Stomach (tissue), 4 donors: ENCODE results near the gene CFHR4.

ENCODE experiments used
- CTCF ChIP-seq, 7 experiments: fragments of 450-650 bp in 4 of 7; fragments of 200-600 bp in 3 of 7; sonication (generic) in 3 of 7; IDR thresholded peaks; one replicate each; pipeline ENCODE4 v1.5.1; 2016 to 2019; ENCODE audit warnings: antibody characterized with exemption in 7 of 7, control low read depth in 2 of 7, mild to moderate bottlenecking in 1 of 7
- EP300 ChIP-seq: sonication (generic); formaldehyde crosslinking; IDR thresholded peaks from one replicate; pipeline ENCODE4 v1.6.1; 2017; ENCODE audit warnings: antibody characterized with exemption
- POLR2A ChIP-seq, 4 donors: fragments of 450-650 bp; IDR thresholded peaks; one replicate each; pipeline ENCODE4 v1.6.1; 2016; ENCODE audit warnings: antibody characterized with exemption in 4 of 4, control low read depth in 2 of 4, mild to moderate bottlenecking in 1 of 4, moderate library complexity in 1 of 4

GRCh38 chr1:196902344-196902743, 14.5 kb downstream of the CFHR4 start:
- no peak for TF ChIP-seq CTCF (IDR thresholded peaks at IDR 0.05)
- TF ChIP-seq POLR2A (IDR thresholded peaks at IDR 0.05), result no peak
- TF ChIP-seq EP300, result no peak
